HG03066 (cell line): ENCODE results near the gene MYBBP1A.

Source experiments
- ATAC-seq: cut with Tn5 transposase; IDR thresholded peaks from one replicate; pipeline ENCODE4 v1.9.1; 2021; ENCODE audit warnings: low read depth; ENCODE audit not compliant: unreplicated experiment

The MYBBP1A gene

GRCh38 chr17:4506175-4506813, 48.9 kb downstream of the MYBBP1A start:
- ATAC-seq = no peak

GRCh38 chr17:4505187-4505586, 50.0 kb downstream of the MYBBP1A start:
- ATAC-seq = no peak

- no peak for ATAC-seq
These were observed 51.0 kb downstream of the MYBBP1A start for GRCh38 chr17:4504188-4504587.

GRCh38 chr17:4503283-4504025, 51.7 kb downstream of the MYBBP1A start:
- no peak for ATAC-seq

GRCh38 chr17:4502466-4503154, 52.6 kb downstream of the MYBBP1A start:
- no peak for ATAC-seq

GRCh38 chr17:4501295-4501949, 53.8 kb downstream of the MYBBP1A start:
- no peak for ATAC-seq

- no peak for ATAC-seq
These were observed 55.0 kb downstream of the MYBBP1A start for GRCh38 chr17:4500191-4500571.

- ATAC-seq = no peak
These were observed 55.6 kb downstream of the MYBBP1A start for GRCh38 chr17:4499431-4500190.

- ATAC-seq = no peak
These were observed 56.5 kb downstream of the MYBBP1A start, which contains the start of gene SPNS2 for GRCh38 chr17:4498461-4499397. Gene SPNS2, plus strand, starts transcription at chr17:4498881. Its CDS starts 167 bp downstream, at chr17:4499048.

- no peak for ATAC-seq
These were observed 57.9 kb downstream of the MYBBP1A start for GRCh38 chr17:4497101-4497824.

GRCh38 chr17:4492721-4493561, 62.2 kb downstream of the MYBBP1A start:
- no peak for ATAC-seq

GRCh38 chr17:4490637-4491061, 64.5 kb downstream of the MYBBP1A start:
- no peak for ATAC-seq

- no peak for ATAC-seq
These were observed 65.0 kb downstream of the MYBBP1A start for GRCh38 chr17:4490109-4490591.

GRCh38 chr17:4488989-4489595, 66.1 kb downstream of the MYBBP1A start:
- ATAC-seq = no peak
